AG04450 (cell line): Measurements from ENCODE around the gene DPH5. TPM values are rescaled to one million over a fixed set of nuclear protein-coding genes. Genes with fewer than 3 reads are reported as not detected.

Source experiments
- CTCF ChIA-PET: fragments of 300-600, 350-600 bp; formaldehyde crosslinking; extraction: SDS; loops from one replicate; lab custom pipeline; 2022; ENCODE audit warnings: antibody characterized with exemption, inconsistent platforms; lab: Charles Lee
- POLR2A ChIA-PET: fragments of 350-600 bp; formaldehyde crosslinking; extraction: SDS; loops from one replicate; lab custom pipeline; 2021; ENCODE audit warnings: antibody characterized with exemption, inconsistent platforms; lab: Yijun Ruan, JAX
- DNase-seq: peaks from one replicate; pipeline ENCODE4 v3.0.0-alpha.2; 2011; ENCODE audit warnings: low read depth, low spot score
- H3K27ac ChIP-seq: one replicate; pipeline ENCODE4 v1.5.1; 2012; ENCODE audit warnings: low read depth, low read length, control low read depth
- H3K27me3 ChIP-seq: one replicate; pipeline ENCODE4 v1.6.0; 2012; ENCODE audit warnings: low read length; ENCODE audit not compliant: control insufficient read depth, insufficient read depth
- H3K4me3 ChIP-seq: 2 replicates; pipeline ENCODE4 v1.5.1; 2011; ENCODE audit warnings: mild to moderate bottlenecking, low read depth, low read length, control low read depth
- H3K9me3 ChIP-seq: 2 replicates; pipeline ENCODE4 v1.5.1; 2012; ENCODE audit warnings: low read length; ENCODE audit not compliant: control insufficient read depth, insufficient read depth
- polyA plus RNA-seq: library from polyadenylated mRNA; depleted of rRNA; stranded (reverse); fragments of >200 nt; gene quantifications from 2 replicates; pipeline ENCODE4 v1.2.3, GENCODE V29; 2011
- TF ChIP-seq, protein P1 (sequence below): IDR thresholded peaks from 2 replicates; pipeline ENCODE4 v1.5.1; 2011; ENCODE audit warnings: low read depth, low read length, control low read depth, inconsistent platforms

The DPH5 gene
- polyA plus RNA-seq, 1 experiment: 87.4 TPM

- H3K4me3 ChIP-seq: no peak overlapping the region
- TF ChIP-seq, protein P1, sequence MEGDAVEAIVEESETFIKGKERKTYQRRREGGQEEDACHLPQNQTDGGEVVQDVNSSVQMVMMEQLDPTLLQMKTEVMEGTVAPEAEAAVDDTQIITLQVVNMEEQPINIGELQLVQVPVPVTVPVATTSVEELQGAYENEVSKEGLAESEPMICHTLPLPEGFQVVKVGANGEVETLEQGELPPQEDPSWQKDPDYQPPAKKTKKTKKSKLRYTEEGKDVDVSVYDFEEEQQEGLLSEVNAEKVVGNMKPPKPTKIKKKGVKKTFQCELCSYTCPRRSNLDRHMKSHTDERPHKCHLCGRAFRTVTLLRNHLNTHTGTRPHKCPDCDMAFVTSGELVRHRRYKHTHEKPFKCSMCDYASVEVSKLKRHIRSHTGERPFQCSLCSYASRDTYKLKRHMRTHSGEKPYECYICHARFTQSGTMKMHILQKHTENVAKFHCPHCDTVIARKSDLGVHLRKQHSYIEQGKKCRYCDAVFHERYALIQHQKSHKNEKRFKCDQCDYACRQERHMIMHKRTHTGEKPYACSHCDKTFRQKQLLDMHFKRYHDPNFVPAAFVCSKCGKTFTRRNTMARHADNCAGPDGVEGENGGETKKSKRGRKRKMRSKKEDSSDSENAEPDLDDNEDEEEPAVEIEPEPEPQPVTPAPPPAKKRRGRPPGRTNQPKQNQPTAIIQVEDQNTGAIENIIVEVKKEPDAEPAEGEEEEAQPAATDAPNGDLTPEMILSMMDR: no peak
- H3K27ac ChIP-seq: no peak overlapping the region
- no peak for DNase-seq
- ChIA-PET CTCF (no interaction called here), POLR2A (no interaction called here)
- H3K9me3 ChIP-seq: no peaks in the 10 kb centered on the region
- no peaks in the 10 kb centered on the region for H3K27me3 ChIP-seq
Observed at GRCh38 chr1:100971021-100971420, 54.6 kb downstream of the DPH5 start.

- no peak overlapping the region for H3K4me3 ChIP-seq
- ChIA-PET CTCF (interaction anchor here (1.3 to 1.7 kb wide), 2 partner anchors 269 to 319 kb away, joined by 3 to 4 read pairs; no protein-coding TSS in a partner anchor), POLR2A (no interaction called here)
- no peak overlapping the region for H3K27ac ChIP-seq
- H3K27me3 ChIP-seq: no peaks in the 10 kb centered on the region
- TF ChIP-seq, protein P1: no peak
- DNase-seq: no peak
- H3K9me3 ChIP-seq: no peaks in the 10 kb centered on the region
Observed at GRCh38 chr1:100969327-100969726, 56.3 kb downstream of the DPH5 start.

DNA sequence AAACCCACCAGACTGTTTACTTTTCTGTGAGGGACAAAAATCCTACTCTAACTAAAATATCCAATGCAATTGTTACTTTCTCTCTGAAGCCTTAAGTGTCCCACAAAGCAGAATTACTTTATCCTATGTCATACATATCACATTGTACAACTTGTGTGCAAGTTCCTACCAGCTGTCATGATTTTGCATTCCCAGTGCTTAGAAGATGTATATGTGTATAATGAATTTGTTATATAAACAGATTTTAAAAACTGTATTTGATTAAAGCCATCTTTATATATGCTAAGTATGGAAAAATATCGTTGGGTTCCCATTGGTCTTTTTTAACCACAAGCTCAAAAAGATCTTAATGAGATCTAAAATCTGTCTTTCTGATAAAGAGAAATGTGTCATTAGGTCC, 57.0 kb downstream of the DPH5 start:
- CTCF ChIA-PET: interaction anchor here (1.3 to 1.7 kb wide), 2 partner anchors 270 to 320 kb away, joined by 3 to 4 read pairs; no protein-coding TSS in a partner anchor
- POLR2A ChIA-PET: no interaction called here

GRCh38 chr1:100960098-100960497, 65.5 kb downstream of the DPH5 start:
- no peak for DNase-seq
- H3K27me3 ChIP-seq: no peaks in the 10 kb centered on the region
- H3K9me3 ChIP-seq: no peaks in the 10 kb centered on the region
- H3K27ac ChIP-seq: no peak overlapping the region
- ChIA-PET POLR2A (no interaction called here), CTCF (interaction anchor here (0.7 to 3.6 kb wide), 3 partner anchors 279 to 349 kb away, joined by 3 to 18 read pairs (median 11); no protein-coding TSS in a partner anchor)
- TF ChIP-seq, protein P1: no peak
- no peak overlapping the region for H3K4me3 ChIP-seq

More for the DNA sequence above, 57.0 kb downstream of the DPH5 start:
- Histone ChIP-seq H3K9me3 (no peaks in the 10 kb centered on the region), H3K27me3 (no peaks in the 10 kb centered on the region), H3K4me3 (no peak overlapping the region), H3K27ac (no peak overlapping the region)
- no peak for DNase-seq
- TF ChIP-seq, protein P1: no peak

DNA sequence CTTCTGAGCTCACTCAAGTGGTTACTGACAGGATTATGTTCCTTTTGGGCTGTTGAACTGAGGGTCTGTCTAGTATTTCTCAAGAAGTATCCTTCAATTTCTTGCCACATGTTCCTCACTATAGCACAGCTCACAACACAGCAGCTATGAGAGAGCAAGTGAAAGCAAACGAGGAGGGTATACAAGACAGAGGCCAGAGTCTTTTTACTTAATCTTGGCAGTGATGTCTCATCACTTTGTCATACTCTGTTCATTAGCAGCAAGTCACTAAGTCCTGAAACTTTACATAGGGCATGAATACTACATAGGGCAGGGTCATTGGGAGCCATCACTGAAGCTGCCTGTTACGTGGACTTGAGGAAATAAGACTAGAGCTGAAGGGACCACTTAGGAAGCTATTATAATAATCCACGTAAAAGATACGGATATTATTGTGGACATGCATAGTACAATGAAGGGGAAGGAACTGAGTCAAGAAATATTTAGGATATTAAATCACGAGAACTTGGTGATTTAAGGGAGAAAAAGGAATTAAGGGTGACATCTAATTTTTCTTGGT, 66.0 kb downstream of the DPH5 start:
- no peak overlapping the region for H3K4me3 ChIP-seq
- TF ChIP-seq, protein P1: no peak
- no peak overlapping the region for H3K27ac ChIP-seq
- DNase-seq: no peak
- POLR2A ChIA-PET: no interaction called here
- no peaks in the 10 kb centered on the region for H3K27me3 ChIP-seq
- CTCF ChIA-PET: interaction anchor here (2.9 to 3.6 kb wide), 2 partner anchors 279 to 329 kb away, joined by 11 to 18 read pairs; no protein-coding TSS in a partner anchor
- H3K9me3 ChIP-seq: no peaks in the 10 kb centered on the region
